Ascending aorta (tissue), 2 donors: ENCODE results near the gene SDK1. TPM values are rescaled to one million over a fixed set of nuclear protein-coding genes. Genes with fewer than 3 reads are reported as not detected.

Experiments
- DNase-seq, 2 donors: peaks; one replicate each; pipeline ENCODE4 v3.0.0-alpha.2; 2019; ENCODE audit warnings: low spot score in 2 of 2
- H3K27ac ChIP-seq, 2 donors: fragments of 200-600 bp; sonication (generic); one replicate each; pipeline ENCODE4 v1.5.1; 2016 to 2017; ENCODE audit warnings: mild to moderate bottlenecking in 1 of 2
- H3K27me3 ChIP-seq: fragments of 200-600 bp; sonication (generic); one replicate; pipeline ENCODE4 v1.5.1; 2017
- H3K36me3 ChIP-seq, 2 donors: fragments of 200-600 bp; sonication (generic); one replicate each; pipeline ENCODE4 v1.5.1; 2016
- H3K4me1 ChIP-seq, 2 donors: fragments of 200-600 bp; sonication (generic); one replicate each; pipeline ENCODE4 v1.5.1; 2016 to 2017; ENCODE audit warnings: mild to moderate bottlenecking in 1 of 2
- H3K4me3 ChIP-seq, 2 donors: fragments of 200-600 bp; sonication (generic); one replicate each; pipeline ENCODE4 v1.5.1; 2016 to 2017; ENCODE audit warnings: mild to moderate bottlenecking in 1 of 2
- H3K9me3 ChIP-seq, 2 donors: fragments of 200-600 bp; sonication (generic); one replicate each; pipeline ENCODE4 v1.5.1; 2016
- intact Hi-C: fragments of 100-400 bp; cut with DNase I; formaldehyde crosslinking; loops from one replicate; pipeline ENCODE4 v1.15.1; 2023
- total RNA-seq: library from RNA; depleted of rRNA; stranded (reverse); fragments of >200 nt; gene quantifications from one replicate; pipeline ENCODE4 v1.1.0, GENCODE V29; 2016
- TF ChIP-seq, protein P1 (sequence below), 3 experiments: fragments of 200-600 bp in 2 of 3; fragments of 450-650 bp in 1 of 3; sonication (generic) in 2 of 3; IDR thresholded peaks; one replicate each; pipeline ENCODE4 v1.5.1; 2016 to 2019; ENCODE audit warnings: antibody characterized with exemption in 3 of 3, mild to moderate bottlenecking in 1 of 3, moderate library complexity in 1 of 3

Gene SDK1
- total RNA-seq, 1 donor from 2014 or later, result 13.3 TPM

DNA sequence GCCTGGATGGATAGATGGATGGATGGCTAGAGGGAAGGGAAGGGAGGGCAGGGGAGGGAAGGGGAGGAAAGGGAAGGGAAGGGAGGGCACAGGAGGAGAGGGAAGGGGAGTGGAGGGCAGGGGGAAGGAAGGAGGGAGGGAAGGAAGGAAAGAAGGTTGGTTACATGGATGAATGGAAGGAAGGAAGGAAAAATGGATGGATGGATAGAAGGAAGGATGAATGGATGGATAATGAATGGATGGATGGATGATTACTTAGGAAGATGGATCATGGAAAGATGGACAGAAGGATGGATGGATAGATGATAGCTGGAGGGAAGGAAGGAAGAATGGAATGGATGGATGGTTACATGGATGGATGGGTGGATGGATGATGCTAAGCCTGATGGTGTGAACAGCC lies 929.3 kb downstream of the SDK1 start:
- no peak overlapping the region for H3K27ac ChIP-seq
- peaks cover 4 to 18% of the 10 kb centered on the region in 2 donors for H3K36me3 ChIP-seq
- no peaks in the 10 kb centered on the region for H3K9me3 ChIP-seq
- H3K4me3 ChIP-seq, result no peak overlapping the region
- no peaks in the 10 kb centered on the region for H3K27me3 ChIP-seq
- intact Hi-C loops, result no loop called here
- TF ChIP-seq, protein P1, sequence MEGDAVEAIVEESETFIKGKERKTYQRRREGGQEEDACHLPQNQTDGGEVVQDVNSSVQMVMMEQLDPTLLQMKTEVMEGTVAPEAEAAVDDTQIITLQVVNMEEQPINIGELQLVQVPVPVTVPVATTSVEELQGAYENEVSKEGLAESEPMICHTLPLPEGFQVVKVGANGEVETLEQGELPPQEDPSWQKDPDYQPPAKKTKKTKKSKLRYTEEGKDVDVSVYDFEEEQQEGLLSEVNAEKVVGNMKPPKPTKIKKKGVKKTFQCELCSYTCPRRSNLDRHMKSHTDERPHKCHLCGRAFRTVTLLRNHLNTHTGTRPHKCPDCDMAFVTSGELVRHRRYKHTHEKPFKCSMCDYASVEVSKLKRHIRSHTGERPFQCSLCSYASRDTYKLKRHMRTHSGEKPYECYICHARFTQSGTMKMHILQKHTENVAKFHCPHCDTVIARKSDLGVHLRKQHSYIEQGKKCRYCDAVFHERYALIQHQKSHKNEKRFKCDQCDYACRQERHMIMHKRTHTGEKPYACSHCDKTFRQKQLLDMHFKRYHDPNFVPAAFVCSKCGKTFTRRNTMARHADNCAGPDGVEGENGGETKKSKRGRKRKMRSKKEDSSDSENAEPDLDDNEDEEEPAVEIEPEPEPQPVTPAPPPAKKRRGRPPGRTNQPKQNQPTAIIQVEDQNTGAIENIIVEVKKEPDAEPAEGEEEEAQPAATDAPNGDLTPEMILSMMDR (IDR thresholded peaks at IDR 0.05), result no peak
- DNase-seq, result no peak
- no peaks in the 10 kb centered on the region for H3K4me1 ChIP-seq

DNA sequence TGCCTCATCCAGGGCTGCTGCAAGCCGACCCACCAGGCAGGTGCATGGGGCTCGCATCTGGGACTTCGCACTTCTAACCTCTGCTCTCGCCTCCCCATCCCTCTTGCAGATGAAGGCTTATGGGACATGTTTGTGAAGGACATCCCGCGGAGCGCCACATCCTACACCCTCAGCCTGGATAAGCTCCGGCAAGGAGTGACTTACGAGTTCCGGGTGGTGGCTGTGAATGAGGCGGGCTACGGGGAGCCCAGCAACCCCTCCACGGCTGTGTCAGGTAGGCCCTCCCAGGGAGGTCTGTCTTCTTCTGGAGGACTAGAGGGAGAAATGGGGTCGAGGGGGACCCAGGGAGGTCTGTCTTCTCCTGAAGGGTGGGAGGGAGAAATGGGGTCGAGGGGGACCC lies 932.1 kb downstream of the SDK1 start:
- H3K4me3 ChIP-seq, result no peak overlapping the region
- DNase-seq, result peak in 1 of 2 donors; percentile 40

DNA sequence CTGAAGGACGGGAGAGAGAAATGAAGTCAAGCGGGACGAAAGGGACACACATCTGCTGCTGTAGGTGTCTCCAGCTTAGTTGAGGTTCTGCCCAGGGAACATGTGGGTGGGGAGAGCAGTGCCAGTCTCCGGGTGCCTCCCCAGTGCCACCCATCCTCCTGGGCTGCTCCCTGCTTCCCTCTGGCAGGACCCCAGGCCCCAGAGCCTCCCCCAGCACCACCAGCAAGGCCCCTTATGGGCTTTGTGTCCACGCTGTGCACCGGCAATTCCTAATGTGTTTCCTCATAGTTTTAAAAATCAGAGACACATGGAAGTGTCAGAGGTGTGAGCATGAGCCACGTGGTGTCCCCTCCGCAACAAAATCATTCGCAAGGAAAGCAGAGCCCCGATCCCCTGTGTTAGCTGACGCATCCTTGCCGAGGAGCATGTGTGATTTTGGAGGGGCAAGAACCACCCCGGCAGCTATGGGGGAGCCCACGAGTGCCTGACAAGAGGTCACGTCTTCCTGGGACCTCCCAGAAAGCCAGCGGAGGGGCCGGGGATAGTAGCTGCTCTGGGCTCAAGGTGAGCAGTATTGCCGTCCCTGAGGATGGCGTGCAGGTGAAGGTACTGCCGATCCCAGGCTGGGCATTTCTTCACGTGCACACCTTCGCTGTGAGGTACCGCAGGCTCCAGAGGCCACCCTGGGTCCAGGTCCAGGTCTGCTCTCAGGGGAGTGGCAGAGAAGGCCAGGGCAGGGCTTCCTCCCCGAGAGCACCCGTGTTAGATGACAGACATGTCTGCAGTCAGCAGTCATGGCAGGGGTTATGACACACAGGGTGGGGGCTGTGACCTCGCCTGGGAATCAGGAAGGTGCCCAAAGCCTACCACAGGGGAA lies 932.8 kb downstream of the SDK1 start:
- H3K36me3 ChIP-seq, result peaks cover 4 to 19% of the 10 kb centered on the region in 2 donors
- H3K27ac ChIP-seq, result no peak overlapping the region
- no peaks in the 10 kb centered on the region for H3K27me3 ChIP-seq
- TF ChIP-seq, protein P1 (IDR thresholded peaks at IDR 0.05), result no peak
- intact Hi-C loops, result no loop called here
- no peak overlapping the region for H3K4me3 ChIP-seq
- H3K4me1 ChIP-seq, result no peaks in the 10 kb centered on the region
- no peaks in the 10 kb centered on the region for H3K9me3 ChIP-seq
- peak in 1 of 2 donors; percentile 31 for DNase-seq

More for the DNA sequence above, 932.1 kb downstream of the SDK1 start:
- no peaks in the 10 kb centered on the region for H3K9me3 ChIP-seq
- no peaks in the 10 kb centered on the region for H3K4me1 ChIP-seq
- peaks cover 4 to 15% of the 10 kb centered on the region in 2 donors for H3K36me3 ChIP-seq
- H3K27ac ChIP-seq, result no peak overlapping the region
- intact Hi-C loops, result no loop called here
- no peaks in the 10 kb centered on the region for H3K27me3 ChIP-seq
- TF ChIP-seq, protein P1 (IDR thresholded peaks at IDR 0.05), result no peak

DNA sequence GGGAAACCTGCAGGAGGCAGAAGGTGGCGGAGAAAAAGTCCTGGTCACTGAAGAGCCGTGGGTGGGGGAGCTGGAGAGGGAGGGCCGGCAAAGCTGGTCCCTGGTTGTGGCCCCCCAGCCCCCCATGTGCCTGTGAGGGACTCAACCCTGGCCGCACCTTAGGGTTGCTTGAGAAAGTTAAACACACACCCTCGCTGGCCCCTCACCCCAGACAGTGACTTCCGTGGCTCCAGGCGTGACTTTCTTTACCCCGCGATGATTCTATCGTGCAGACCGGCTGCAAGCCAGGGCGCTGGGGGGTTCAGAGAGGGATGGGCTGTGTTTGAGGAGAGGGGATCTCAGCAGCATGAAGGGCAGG lies 933.4 kb downstream of the SDK1 start:
- peak in 1 of 2 donors; percentile 61 for DNase-seq
- Histone ChIP-seq H3K4me1 (no peaks in the 10 kb centered on the region), H3K9me3 (no peaks in the 10 kb centered on the region), H3K27me3 (no peaks in the 10 kb centered on the region), H3K4me3 (no peak overlapping the region), H3K36me3 (peaks cover 4 to 23% of the 10 kb centered on the region in 2 donors), H3K27ac (no peak overlapping the region)
- intact Hi-C loops, result no loop called here
- TF ChIP-seq, protein P1 (IDR thresholded peaks at IDR 0.05), result no peak

DNA sequence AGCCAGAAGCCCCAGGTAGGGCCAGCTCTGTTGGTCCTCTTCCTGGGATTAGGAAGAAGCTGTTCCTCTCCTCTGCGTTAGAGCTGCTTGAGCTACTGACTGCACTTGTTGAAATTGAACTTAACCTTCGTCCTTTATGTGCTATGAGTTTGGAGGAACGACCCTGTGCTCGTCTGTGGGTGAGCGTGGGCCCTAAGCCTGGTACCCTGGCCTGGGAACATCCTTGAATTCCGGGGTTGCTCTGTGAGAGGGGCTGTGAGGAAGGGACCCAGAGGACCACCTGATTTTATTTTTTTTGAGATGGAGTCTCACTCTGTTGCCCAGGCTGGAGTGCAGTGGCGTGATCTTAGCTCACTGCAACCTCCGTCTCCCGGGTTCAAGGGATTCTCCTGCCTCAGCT lies 933.8 kb downstream of the SDK1 start:
- intact Hi-C loops, result no loop called here
- Histone ChIP-seq H3K36me3 (peaks cover 4 to 24% of the 10 kb centered on the region in 2 donors), H3K4me3 (no peak overlapping the region), H3K4me1 (no peaks in the 10 kb centered on the region), H3K9me3 (no peaks in the 10 kb centered on the region), H3K27ac (no peak overlapping the region), H3K27me3 (no peaks in the 10 kb centered on the region)
- TF ChIP-seq, protein P1 (IDR thresholded peaks at IDR 0.05), result no peak
- DNase-seq, result no peak
